Measurements from ENCODE around the gene LIPI. TPM values are rescaled to one million over a fixed set of nuclear protein-coding genes. Genes with fewer than 3 reads are reported as not detected.

Gene LIPI
- total RNA-seq, 1 experiment from 2014 or later: not detected

- Histone ChIP-seq H2AK5ac (ENCODE audit: insufficient read length, low read length) (no peak overlapping the region), H3K23ac (ENCODE audit: insufficient read length, low read depth, low read length) (no peak overlapping the region), H3K4ac (ENCODE audit: low read depth, low read length) (no peak overlapping the region), H2BK12ac (ENCODE audit: insufficient read length, low read depth, low read length) (no peak overlapping the region), H3K56ac (ENCODE audit: insufficient read length, low read depth, low read length) (no peak overlapping the region), H3K79me1 (ENCODE audit: insufficient read depth, low read depth, low read length, poor library complexity, severe bottlenecking) (no peaks in the 10 kb centered on the region), H4K5ac (ENCODE audit: insufficient read length, low read depth, low read length) (no peak overlapping the region), H3K18ac (ENCODE audit: insufficient read length, low read depth, low read length) (no peak overlapping the region), H4K91ac (ENCODE audit: insufficient read length, low read depth, low read length) (no peak overlapping the region), H3K4me2 (ENCODE audit: insufficient read depth, insufficient read length, low read length) (no peak overlapping the region), H2BK120ac (ENCODE audit: low read depth, low read length, poor library complexity, severe bottlenecking) (no peak overlapping the region), H3K9me3 (ENCODE audit: control insufficient read depth, low read depth, low read length) (no peaks in the 10 kb centered on the region), H3K9ac (ENCODE audit: extremely low read depth, insufficient read length, low read length) (no peak overlapping the region), H3K27me3 (ENCODE audit: insufficient read depth, low read length) (no peaks in the 10 kb centered on the region), H2AFZ (ENCODE audit: low read length) (no peak overlapping the region), H2BK15ac (ENCODE audit: low read depth, low read length) (no peak overlapping the region), H4K20me1 (ENCODE audit: control insufficient read depth, insufficient read depth, insufficient read length) (no peaks in the 10 kb centered on the region), H3K79me2 (ENCODE audit: insufficient read depth, low read length) (no peaks in the 10 kb centered on the region), H4K8ac (replicated peaks; ENCODE audit: insufficient read length, low read depth, low read length) (no peak overlapping the region), H3K27ac (ENCODE audit: insufficient read length, low read depth, low read length) (no peak overlapping the region), H3K14ac (ENCODE audit: insufficient read depth, low read length) (no peak overlapping the region), H3K4me1 (ENCODE audit: insufficient read depth, low read length) (peaks cover 2% of the 10 kb centered on the region; the same call in 1 of the 2 replicates), H2BK5ac (ENCODE audit: insufficient read length, low read length) (no peak overlapping the region), H3T11ph (ENCODE audit: low read length) (no peak overlapping the region), H2BK20ac (ENCODE audit: low read depth, low read length, poor library complexity, severe bottlenecking) (no peak overlapping the region), H3K23me2 (ENCODE audit: insufficient read length, low read depth, low read length, poor library complexity, severe bottlenecking) (no peaks in the 10 kb centered on the region)
- H3K9me3 Mint-ChIP-seq: peaks cover 67 to 75% of the 10 kb centered on the region in 2 experiments
- no peak for TF ChIP-seq CTCF (conservative IDR thresholded peaks at IDR 0.05)
- H3K4me3 Mint-ChIP-seq: no peak overlapping the region
- H3K4me1 Mint-ChIP-seq: no peaks in the 10 kb centered on the region
- H3K36me3 Mint-ChIP-seq (ENCODE audit: insufficient read depth in 1 of 3, low read depth in 3 of 3): peaks cover 0 to 2% (median 0%) of the 10 kb centered on the region in 3 experiments; a peak in 1 of 7 replicates
- no peak overlapping the region for H3K27ac Mint-ChIP-seq
- DNase-seq: no peak
- peaks cover 1% of the 10 kb centered on the region; the same call in 1 of the 2 replicates for H3K27me3 Mint-ChIP-seq (ENCODE audit: low read depth)
These were observed 34.2 kb upstream of the LIPI start for GRCh38 chr21:14244911-14245310.
